Stimulated activated naive CD4-positive, alpha-beta T cell treated with Interleukin-2 at 50 U/mL for 16 hours (primary cell): ENCODE results near the gene PARP16.
A peak's percentile ranks its signal among the peaks of the same experiment; 100 is the strongest.

Source experiments
- DNase-seq: peaks from one replicate; lab custom pipeline; 2025; lab: John Stamatoyannopoulos, UW

The PARP16 gene

DNA sequence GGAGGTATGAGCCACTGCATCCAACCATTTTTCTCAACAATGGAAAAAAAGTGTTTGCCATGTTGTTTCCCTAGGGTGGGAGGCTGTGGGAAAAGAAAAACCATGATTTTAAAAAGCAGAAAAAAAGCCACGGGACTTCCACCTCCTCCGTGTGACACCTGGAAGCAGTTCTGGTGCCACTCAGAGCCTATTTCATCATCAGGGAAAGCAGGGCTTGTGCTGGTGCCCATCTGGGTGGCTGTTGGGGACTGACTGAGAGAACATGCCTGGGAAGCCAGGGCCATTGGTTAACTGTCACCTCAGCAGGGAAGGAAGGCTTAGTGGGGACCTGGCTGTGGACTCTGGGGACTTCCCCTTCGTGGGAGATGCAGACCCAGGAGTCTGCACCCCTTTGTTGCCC lies 25.1 kb upstream of the PARP16 start:
- no peak for DNase-seq

- DNase-seq: no peak
These were observed 23.9 kb upstream of the PARP16 start for GRCh38 chr15:65310431-65311137.

DNA sequence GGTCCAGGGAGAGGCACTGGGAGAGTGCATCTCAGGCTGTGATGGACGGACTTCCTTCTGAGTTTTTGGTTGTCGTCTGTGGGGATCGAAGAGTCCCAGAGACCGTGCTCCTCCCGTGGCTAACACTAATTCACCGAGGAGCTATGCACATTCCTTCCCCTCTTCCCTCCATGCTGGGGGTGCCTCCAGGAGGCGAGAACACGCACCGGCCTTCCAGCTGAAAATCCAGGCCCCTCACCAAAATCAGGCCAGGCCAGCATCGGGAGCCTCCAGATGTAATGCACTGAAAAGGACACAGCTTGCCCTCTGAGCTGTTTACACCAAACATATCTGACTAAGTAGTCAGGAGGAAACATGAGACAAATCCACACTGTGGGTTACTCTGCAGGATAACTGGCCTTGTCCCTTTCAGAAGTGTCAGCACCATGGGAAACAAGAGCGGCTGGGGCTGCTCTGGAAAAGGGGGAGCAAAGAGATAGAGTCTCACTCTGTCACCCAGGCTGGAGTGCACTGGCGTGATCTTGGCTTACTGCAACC lies 23.3 kb upstream of the PARP16 start:
- no peak for DNase-seq

- DNase-seq: no peak
These were observed 21.3 kb upstream of the PARP16 start for GRCh38 chr15:65307978-65308377.

- DNase-seq: no peak
These were observed 19.9 kb upstream of the PARP16 start for GRCh38 chr15:65306551-65306950.

GRCh38 chr15:65305776-65306175 lies 19.1 kb upstream of the PARP16 start:
- DNase-seq: no peak

GRCh38 chr15:65305150-65305758 lies 18.6 kb upstream of the PARP16 start:
- no peak for DNase-seq

GRCh38 chr15:65304381-65305149 lies 17.9 kb upstream of the PARP16 start, which contains the start of gene RNU5B-1:
Gene RNU5B-1 (plus strand): TSS chr15:65304677.
- DNase-seq: peak; percentile 77

DNA sequence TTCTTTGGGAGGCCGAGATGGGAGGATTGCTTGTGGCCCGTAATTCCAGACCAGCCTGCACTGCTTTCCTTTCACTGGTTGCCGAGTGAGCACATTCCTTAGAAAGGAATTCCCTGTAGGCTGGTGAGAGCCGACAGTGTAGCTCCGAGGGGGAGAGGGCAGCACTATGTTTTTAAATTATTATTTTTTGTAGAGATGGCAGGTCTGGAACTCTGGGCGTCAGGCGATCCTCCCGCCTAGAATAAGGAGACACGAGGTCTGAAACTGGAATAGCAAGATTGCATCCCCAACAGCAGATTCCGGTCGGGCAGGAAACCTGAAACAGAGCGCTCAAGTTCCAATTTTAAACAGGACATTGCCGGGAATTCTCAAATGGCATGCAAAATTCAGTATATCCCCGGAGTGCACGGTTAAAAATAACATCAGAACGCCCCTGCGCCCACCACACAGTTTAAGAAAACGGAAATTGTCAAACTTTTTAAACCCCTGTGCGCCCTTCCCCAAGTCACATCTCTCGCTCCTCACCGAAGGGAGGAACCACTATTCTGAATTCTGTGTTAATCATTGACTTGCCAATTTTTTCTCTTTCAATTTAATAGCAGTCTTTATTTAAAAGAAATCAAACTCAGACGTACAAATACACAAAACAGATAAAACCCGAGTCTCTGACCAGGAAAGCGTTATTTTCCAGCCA lies 17.2 kb upstream of the PARP16 start:
- no peak for DNase-seq

DNA sequence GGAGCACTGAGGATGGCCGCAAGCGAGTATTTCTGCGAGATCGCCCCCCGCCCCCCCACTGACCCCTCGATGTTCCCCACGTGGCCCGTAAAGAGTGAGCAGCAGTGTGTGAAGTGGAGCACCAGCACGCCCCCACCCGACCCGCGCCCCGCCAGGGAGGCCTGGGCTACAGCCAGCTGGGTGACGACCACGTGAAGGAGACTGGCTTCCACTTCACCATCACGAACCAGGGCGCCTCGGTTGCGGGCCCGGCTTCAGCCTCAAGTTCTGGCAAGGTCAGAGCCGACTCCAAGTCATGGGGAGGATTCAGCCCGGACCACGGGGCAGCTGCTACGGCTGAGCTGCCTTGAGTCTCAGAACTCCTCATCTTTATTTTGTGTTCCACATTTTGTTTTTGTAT lies 15.4 kb upstream of the PARP16 start:
- no peak for DNase-seq

DNA sequence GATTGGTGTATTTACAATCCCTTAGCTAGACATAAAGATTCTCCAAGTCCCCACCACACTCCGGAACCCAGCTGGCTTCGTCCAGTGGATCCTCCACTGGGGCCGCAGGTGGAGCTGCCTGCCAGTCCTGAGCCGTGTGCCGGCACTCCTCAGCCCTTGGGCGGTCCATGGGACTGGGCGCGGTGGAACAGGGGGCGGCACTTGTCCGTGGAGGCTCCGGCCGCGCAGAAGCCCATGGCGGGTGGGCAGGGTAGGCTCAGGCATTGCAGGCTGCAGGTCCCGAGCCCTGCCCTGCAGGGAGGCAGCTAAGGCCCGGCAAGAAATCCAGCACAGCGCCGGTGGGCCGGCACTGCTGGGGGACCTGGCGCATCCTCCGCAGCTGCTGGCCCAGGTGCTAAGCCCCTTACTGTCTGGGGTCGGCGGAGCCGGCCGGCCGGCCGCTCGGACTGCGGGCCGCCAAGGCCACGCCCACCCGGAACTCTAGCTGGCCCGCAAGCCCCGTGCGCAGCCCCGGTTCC lies 14.3 kb upstream of the PARP16 start:
- DNase-seq: no peak

- DNase-seq: no peak
These were observed 12.0 kb upstream of the PARP16 start for GRCh38 chr15:65298731-65299130.

DNA sequence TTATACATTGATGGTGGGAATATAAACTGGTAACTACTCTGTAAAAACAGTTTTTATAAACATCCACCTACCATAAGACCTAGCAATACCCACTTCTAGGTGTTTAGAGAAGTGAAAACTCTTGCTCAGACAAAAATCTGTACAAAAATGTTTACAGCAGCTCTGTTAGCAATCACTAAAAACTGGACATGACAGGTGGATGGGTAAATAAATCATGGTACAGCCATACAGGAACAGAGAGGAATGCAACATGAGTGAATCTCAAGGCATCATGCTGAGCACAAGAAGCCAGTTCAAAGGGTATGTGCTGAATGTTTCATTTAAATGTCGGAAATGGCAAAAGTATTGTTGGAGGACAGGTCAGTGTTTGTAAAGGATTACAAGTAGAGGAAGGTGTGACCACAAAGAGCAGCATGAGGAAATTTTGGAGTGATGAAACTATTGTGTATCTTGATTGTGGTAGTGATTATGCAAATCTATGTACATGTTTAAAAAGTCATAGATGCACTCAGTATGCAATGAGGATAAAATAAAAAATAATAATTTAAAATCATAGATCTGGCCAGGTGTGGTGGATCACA lies 6.3 kb upstream of the PARP16 start:
- DNase-seq: no peak

DNA sequence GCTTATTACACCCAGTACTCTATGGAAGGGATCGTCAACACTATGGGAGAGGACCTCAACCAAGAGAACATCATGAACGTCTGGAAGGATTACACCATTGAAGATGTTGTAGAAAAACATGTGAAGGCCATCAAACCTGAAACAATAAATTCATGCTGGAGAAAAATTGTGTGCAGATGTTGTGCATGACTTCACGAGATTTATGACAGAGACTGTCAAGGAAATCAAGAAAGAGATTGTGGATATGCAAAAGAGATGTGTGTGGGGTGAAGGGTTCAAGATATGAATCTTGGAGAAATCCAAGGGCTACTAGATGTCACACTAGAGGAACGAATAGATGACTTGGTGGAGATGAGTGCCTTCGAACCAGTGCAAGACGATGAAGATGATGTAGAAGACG lies 3.5 kb upstream of the PARP16 start:
- no peak for DNase-seq

GRCh38 chr15:65289261-65289854 lies 2.7 kb upstream of the PARP16 start:
- no peak for DNase-seq

DNA sequence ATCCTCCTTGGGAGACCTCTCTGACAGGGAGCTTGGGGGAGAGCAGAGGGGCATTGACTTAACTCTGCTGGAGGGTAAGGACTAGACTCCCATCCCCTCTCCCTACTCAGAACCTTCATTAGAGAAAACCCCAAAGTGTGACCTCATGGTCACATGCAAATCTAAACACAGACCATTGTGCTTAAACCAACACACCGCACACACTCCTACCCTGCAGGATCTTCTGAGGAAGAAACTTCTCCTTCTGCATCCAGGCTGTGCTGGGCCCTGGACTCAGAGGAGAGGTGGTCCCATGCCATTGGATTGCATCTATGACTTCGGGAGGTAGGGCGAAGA lies 805 bp upstream of the PARP16 start:
- no peak for DNase-seq

DNA sequence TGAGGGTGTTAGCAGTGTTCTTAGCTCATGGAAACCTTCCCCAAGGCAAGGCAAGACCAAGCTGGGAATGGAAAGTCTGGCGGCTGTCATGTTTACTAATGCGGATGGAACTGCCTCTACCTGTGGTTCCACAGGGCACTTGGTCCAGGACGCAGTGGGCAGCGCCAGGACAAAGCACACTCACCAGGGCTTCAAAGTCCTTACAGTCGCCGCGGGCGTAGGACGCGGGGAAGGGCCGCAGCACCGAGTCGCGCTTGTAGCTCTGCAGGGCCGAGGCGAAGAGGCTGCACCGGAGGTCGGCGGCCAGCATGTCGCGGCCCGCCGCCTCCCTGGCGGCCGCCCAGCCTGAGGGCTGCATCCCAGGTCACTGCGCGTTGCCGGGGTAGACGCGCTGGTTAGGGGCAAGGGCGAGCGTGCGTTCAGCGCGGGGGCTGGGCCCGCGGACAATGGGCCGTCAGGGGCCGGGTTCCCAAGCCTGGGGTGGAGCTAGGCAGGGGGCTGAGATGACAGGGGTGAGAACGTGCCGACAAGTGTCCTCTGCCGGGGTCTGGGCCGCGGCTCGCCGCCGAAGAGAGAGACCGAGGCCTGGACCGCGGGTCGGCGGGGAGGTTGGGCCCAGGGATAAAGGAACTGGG lies 497 bp downstream of the PARP16 start:
- no peak for DNase-seq

GRCh38 chr15:65285291-65286068 lies 1.2 kb downstream of the PARP16 start:
- DNase-seq: no peak

DNA sequence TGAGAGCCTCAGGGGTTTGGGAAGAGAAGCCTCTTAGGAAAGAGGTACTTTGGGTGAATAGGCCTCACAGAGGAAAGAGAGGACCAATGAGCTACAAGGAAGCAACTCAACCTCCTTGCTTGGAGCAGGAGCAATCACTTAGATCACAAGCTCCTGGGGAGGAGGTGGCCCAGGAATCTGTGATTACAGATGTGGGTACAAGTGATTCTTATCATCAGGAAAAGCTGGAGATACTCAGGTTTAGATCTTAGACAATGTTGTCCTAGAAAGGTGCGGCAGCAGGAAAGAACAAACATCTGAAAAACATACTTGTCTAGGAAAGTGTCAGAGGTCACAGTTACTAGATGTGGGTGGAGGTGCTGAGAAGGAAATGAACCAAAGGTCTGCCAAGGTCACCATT lies 8.2 kb downstream of the PARP16 start:
- DNase-seq: no peak

DNA sequence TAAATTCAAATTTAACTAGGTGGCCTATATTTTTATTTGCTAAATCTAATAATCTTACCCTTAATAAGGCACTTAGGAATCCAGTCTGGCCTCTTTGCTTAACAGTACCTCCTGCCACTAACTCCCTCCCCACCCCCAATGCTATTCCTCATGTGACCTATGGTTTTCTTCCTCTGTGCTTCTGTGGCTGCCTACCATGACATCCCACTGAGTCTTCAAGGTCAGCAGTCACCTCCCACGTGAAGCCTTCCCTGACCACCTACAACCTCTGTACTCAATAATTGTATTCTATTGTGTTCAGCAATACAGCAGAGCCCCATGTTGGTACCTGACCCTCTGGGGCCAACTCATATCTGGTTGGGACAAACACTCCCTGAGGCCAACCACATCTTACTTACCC lies 9.7 kb downstream of the PARP16 start:
- DNase-seq: no peak
